ENCODE results near the gene AMOTL1.

- TF ChIP-seq YY1 (IDR thresholded peaks at IDR 0.05; ENCODE audit: insufficient read depth, insufficient read length) (no peak), SUZ12 (IDR thresholded peaks at IDR 0.05; ENCODE audit: extremely low read depth, insufficient read depth, insufficient read length) (no peak)
These were observed 32.3 kb downstream of the AMOTL1 start for GRCh38 chr11:94800414-94800813.
